Neural cell (in vitro differentiated cells): ENCODE results near the gene CWC25. TPM values are rescaled to one million over a fixed set of nuclear protein-coding genes. Genes with fewer than 3 reads are reported as not detected.

Experiments used
- H2AFZ ChIP-seq: fragments of 200-600, 300-800 bp; sonication (generic), shearing (Covaris generic); 2 replicates; pipeline ENCODE4 v1.6.0; 2014; ENCODE audit warnings: low read depth, mild to moderate bottlenecking, antibody characterized with exemption, low read length, moderate library complexity
- H3F3A ChIP-seq: fragments of 200-600 bp; shearing (Covaris generic); 2 replicates; pipeline ENCODE4 v1.6.1; 2016; ENCODE audit warnings: mild to moderate bottlenecking, moderate library complexity, mixed read lengths, antibody characterized with exemption, low read length; ENCODE audit not compliant: insufficient read depth, poor library complexity, severe bottlenecking
- H3K27ac ChIP-seq: fragments of 200-600, 300-800 bp; sonication (generic), shearing (Covaris generic); 2 replicates; pipeline ENCODE4 v1.5.1; 2014; ENCODE audit warnings: mild to moderate bottlenecking, low read length, moderate library complexity
- H3K27me3 ChIP-seq: fragments of 300-800, 200-600 bp; sonication (generic), shearing (Covaris generic); 2 replicates; pipeline ENCODE4 v1.6.0; 2014; ENCODE audit warnings: mild to moderate bottlenecking, low read depth, low read length, moderate library complexity; ENCODE audit not compliant: insufficient read depth
- H3K36me3 ChIP-seq: fragments of 300-800, 200-600 bp; sonication (generic), shearing (Covaris generic); 2 replicates; pipeline ENCODE4 v1.5.1; 2014; ENCODE audit warnings: mild to moderate bottlenecking, antibody characterized with exemption, low read length, moderate library complexity; ENCODE audit not compliant: insufficient read depth
- H3K4me2 ChIP-seq: fragments of 300-800, 200-600 bp; sonication (generic), shearing (Covaris generic); 2 replicates; pipeline ENCODE4 v1.6.0; 2014; ENCODE audit warnings: mild to moderate bottlenecking, low read length
- H3K4me3 ChIP-seq: fragments of 300-800, 200-600 bp; sonication (generic), shearing (Covaris generic); 2 replicates; pipeline ENCODE4 v1.5.1; 2014; ENCODE audit warnings: mild to moderate bottlenecking, low read length, moderate library complexity
- H3K79me2 ChIP-seq: fragments of 200-600 bp; shearing (Covaris generic); replicated peaks from 2 replicates; pipeline ENCODE4 v1.6.0; 2014; ENCODE audit warnings: mild to moderate bottlenecking, low read length, moderate library complexity; ENCODE audit not compliant: insufficient read depth
- H3K9ac ChIP-seq: fragments of 300-800, 200-600 bp; sonication (generic), shearing (Covaris generic); 2 replicates; pipeline ENCODE4 v1.6.1; 2016; ENCODE audit warnings: mild to moderate bottlenecking, low read length, mixed read lengths
- H3K9me2 ChIP-seq: fragments of 200-600 bp; shearing (Covaris generic); 2 replicates; pipeline ENCODE4 v1.6.1; 2016; ENCODE audit warnings: mild to moderate bottlenecking, low read length, mixed read lengths; ENCODE audit not compliant: insufficient read depth
- H3K9me3 ChIP-seq: fragments of 200-600, 300-800 bp; sonication (generic), shearing (Covaris generic); 2 replicates; pipeline ENCODE4 v1.6.1; 2016; ENCODE audit warnings: mild to moderate bottlenecking, mixed run types, low read length, moderate library complexity, mixed read lengths
- H4K20me1 ChIP-seq: fragments of 200-600 bp; shearing (Covaris generic); 2 replicates; pipeline ENCODE4 v1.6.1; 2016; ENCODE audit warnings: mild to moderate bottlenecking, mixed run types; ENCODE audit not compliant: insufficient read depth
- POLR2AphosphoS5 ChIP-seq: IDR thresholded peaks from 2 replicates; pipeline ENCODE4 v1.6.1; 2012
- TAF1 ChIP-seq: IDR thresholded peaks from 2 replicates; pipeline ENCODE4 v1.6.1; 2012; ENCODE audit warnings: low read depth
- polyA plus RNA-seq: library from polyadenylated mRNA; depleted of rRNA; stranded (reverse); fragments of >200 nt; gene quantifications from 2 replicates; pipeline ENCODE4 v1.2.3, GENCODE V29; 2014
- small RNA-seq, 3 experiments: library from RNA; depleted of rRNA; stranded (forward); fragments of <200 nt; gene quantifications; one replicate each; pipeline ENCODE3, GENCODE V24; 2012
- TF ChIP-seq, protein P1 (sequence below): IDR thresholded peaks from 2 replicates; pipeline ENCODE4 v1.6.1; 2012; ENCODE audit warnings: borderline replicate concordance

The CWC25 gene
- polyA plus RNA-seq, 1 donor from 2014 or later, result 15.4 TPM

DNA sequence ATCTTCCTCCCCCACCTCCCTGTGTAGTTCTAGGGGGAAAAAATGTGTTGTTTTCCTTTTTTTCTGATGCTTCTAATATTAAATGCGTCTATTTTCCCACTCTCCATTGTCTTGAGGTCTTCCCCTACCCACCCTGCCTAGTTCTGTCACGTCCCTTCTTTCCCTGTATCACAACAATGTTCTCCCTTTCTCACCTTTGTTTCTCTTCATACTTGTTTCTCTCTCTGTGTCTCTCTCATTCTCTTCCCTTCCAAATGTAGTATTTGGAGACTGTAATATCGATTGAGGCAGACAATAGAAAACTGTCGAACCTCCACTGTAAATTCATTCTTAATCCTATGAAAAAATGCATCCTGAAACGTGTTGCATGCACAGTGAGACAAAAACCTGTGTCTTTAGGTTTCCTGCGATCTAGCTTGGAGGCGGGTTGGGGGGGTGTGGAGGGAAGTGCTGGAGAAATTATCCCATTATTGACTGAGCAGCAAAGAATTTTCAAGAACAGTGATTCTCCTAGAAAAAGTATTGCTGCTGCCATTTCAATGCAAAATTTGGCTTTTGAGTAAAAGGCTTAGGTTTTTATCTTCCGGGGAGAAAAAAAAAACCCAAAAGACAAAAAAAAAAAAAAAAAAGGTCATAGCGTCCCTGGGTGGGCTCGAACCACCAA is 73.8 kb downstream of the CWC25 start:
- H3K9ac ChIP-seq, result peak overlapping the region; percentile 92
- no peaks in the 10 kb centered on the region for H3F3A ChIP-seq
- no peaks in the 10 kb centered on the region for H4K20me1 ChIP-seq
- peak overlapping the region; percentile 94 for H3K27ac ChIP-seq
- no peaks in the 10 kb centered on the region for H3K9me2 ChIP-seq
- peak overlapping the region; percentile 67 for H3K4me2 ChIP-seq
- no peaks in the 10 kb centered on the region for H3K9me3 ChIP-seq
- H3K4me3 ChIP-seq, result peak overlapping the region; percentile 94
- H3K36me3 ChIP-seq, result peaks cover 6% of the 10 kb centered on the region
- peaks cover 27% of the 10 kb centered on the region for H3K79me2 ChIP-seq
- peak overlapping the region; percentile 53 for H2AFZ ChIP-seq
- TF ChIP-seq POLR2AphosphoS5 (no peak), TAF1 (peak; percentile 63)
- TF ChIP-seq, protein P1, sequence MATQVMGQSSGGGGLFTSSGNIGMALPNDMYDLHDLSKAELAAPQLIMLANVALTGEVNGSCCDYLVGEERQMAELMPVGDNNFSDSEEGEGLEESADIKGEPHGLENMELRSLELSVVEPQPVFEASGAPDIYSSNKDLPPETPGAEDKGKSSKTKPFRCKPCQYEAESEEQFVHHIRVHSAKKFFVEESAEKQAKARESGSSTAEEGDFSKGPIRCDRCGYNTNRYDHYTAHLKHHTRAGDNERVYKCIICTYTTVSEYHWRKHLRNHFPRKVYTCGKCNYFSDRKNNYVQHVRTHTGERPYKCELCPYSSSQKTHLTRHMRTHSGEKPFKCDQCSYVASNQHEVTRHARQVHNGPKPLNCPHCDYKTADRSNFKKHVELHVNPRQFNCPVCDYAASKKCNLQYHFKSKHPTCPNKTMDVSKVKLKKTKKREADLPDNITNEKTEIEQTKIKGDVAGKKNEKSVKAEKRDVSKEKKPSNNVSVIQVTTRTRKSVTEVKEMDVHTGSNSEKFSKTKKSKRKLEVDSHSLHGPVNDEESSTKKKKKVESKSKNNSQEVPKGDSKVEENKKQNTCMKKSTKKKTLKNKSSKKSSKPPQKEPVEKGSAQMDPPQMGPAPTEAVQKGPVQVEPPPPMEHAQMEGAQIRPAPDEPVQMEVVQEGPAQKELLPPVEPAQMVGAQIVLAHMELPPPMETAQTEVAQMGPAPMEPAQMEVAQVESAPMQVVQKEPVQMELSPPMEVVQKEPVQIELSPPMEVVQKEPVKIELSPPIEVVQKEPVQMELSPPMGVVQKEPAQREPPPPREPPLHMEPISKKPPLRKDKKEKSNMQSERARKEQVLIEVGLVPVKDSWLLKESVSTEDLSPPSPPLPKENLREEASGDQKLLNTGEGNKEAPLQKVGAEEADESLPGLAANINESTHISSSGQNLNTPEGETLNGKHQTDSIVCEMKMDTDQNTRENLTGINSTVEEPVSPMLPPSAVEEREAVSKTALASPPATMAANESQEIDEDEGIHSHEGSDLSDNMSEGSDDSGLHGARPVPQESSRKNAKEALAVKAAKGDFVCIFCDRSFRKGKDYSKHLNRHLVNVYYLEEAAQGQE, result peak; percentile 66
- no peaks in the 10 kb centered on the region for H3K27me3 ChIP-seq

Small RNAs within 50 kb of the gene (small RNA-seq; reads per million reads assigned to genes)
- gene MIR4727 (0 reads per million in 3 experiments), gene RNU6-866P (0 reads per million in 3 experiments), gene SNORA21 (0 reads per million in 3 experiments), gene SNORA21B (0 reads per million in 3 experiments)

Other genes with a start within 250 kb of the CWC25 start
- gene SRCIN1, start 219.4 kb downstream of the CWC25 start, polyA plus RNA-seq, result 18.0 and 22.8 TPM in 2 replicates
- gene EPOP, start 150.4 kb downstream of the CWC25 start, polyA plus RNA-seq, result 1.1 and 1.5 TPM in 2 replicates
- 19.7 and 26.0 TPM in 2 replicates for gene MLLT6, start 120.0 kb downstream of the CWC25 start, polyA plus RNA-seq
- 0.48 and 1.2 TPM in 2 replicates for gene CISD3, start 95.0 kb downstream of the CWC25 start, polyA plus RNA-seq
- gene PCGF2, start 77.0 kb downstream of the CWC25 start, polyA plus RNA-seq, result 10.7 and 11.7 TPM in 2 replicates
- gene PSMB3, start 72.6 kb downstream of the CWC25 start, polyA plus RNA-seq, result 300 and 338 TPM in 2 replicates
- 164 and 187 TPM in 2 replicates for gene PIP4K2B, start 25.8 kb downstream of the CWC25 start, polyA plus RNA-seq
- gene RPL23, start 28.4 kb upstream of the CWC25 start, polyA plus RNA-seq, result 1,212 and 1,333 TPM in 2 replicates
- 56.3 and 60.0 TPM in 2 replicates for gene LASP1, start 44.7 kb upstream of the CWC25 start, polyA plus RNA-seq
- gene FBXO47, start 142.1 kb upstream of the CWC25 start, polyA plus RNA-seq, result not detected in 2 replicates